ENCODE results near the gene CD81.
"Not testable (repeated sequence)": the region's sequence is repeated elsewhere in the genome, so short reads cannot be mapped to it uniquely, and the experiment has no call there.

CD81 gene, protein sequence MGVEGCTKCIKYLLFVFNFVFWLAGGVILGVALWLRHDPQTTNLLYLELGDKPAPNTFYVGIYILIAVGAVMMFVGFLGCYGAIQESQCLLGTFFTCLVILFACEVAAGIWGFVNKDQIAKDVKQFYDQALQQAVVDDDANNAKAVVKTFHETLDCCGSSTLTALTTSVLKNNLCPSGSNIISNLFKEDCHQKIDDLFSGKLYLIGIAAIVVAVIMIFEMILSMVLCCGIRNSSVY

GRCh38 chr11:2376751-2377451 is at the start of gene CD81:
TSS of gene CD81 (plus strand) at chr11:2377310. CDS start at chr11:2377550, 240 bp downstream.
- DNase-seq = peak; percentile 56 to 70

DNA sequence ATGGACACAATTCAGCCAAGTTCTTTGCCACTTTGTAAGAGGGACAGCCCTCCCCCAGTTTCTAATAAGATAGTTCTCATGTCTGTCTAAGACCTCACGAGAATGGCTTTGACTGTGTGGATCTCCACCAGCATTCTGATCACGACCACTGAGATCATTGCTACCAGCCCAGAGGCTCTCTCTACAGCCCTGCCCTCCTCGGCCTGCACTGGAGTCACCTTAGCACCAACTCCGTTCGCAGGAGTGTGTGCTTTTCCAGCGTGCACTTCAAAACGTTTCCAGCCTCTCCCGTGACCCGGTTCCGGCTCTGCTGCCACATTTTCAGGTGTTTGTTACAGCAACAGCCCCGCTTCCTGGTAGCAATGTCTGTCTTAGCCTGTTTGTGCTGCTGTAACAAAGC is 49.1 kb upstream of the CD81 start:
- DNase-seq = no peak

DNA sequence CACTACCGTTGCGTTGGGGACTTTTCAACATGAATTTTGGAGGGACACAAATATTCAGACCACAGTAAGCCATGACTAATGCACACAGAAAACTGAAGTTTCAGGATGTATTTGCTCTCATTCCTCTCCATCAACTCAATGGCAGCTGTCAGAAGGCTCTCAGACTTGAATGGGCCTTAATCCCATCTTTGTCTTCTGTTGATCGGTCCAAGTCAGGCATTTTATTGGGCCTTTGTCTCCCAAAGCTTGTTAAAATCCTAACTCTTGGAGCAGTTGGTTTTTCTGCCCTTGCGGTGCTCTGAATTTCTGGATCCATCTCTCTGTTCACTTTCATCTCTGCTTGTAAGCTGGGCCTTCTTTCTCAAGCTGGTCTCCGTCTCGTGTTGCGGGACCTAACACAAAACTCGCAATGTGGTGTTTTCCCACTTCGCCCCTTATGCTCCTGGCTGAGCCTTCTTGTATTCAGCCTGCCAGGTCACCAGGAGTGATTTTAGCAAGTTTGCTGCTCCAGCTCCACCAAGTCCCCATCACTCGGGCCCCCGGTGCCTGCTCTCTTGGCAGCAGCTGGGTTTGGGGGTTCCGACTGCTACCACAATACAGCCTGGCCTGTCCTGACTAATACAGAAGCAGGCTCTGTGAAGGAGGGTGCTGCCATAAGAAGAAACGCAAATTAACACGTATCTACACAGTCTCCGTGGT is 48.3 kb upstream of the CD81 start:
- DNase-seq = no peak

GRCh38 chr11:2329551-2329950 is 47.6 kb upstream of the CD81 start:
- DNase-seq = no peak

GRCh38 chr11:2330696-2331095 is 46.4 kb upstream of the CD81 start:
- DNase-seq = no peak

- no peak for DNase-seq
These were observed 45.7 kb upstream of the CD81 start for GRCh38 chr11:2331404-2331803.

DNA sequence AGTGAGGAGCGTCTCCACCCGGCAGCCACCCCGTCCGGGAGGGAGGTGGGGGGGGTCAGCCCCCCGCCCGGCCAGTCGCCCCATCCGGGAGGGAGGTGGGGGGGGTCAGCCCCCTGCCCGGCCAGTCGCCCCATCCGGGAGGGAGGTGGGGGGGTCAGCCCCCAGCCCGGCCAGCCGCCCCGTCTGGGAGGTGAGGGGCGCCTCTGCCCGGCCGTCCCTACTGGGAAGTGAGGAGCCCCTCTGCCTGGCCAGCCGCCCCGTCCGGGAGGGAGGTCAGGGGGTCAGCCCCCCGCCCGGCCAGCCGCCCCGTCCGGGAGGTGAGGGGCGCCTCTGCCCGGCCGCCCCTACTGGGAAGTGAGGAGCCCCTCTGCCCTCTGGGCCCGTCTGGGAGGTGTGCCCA is 44.5 kb upstream of the CD81 start:
- not testable (repeated sequence) for DNase-seq

DNA sequence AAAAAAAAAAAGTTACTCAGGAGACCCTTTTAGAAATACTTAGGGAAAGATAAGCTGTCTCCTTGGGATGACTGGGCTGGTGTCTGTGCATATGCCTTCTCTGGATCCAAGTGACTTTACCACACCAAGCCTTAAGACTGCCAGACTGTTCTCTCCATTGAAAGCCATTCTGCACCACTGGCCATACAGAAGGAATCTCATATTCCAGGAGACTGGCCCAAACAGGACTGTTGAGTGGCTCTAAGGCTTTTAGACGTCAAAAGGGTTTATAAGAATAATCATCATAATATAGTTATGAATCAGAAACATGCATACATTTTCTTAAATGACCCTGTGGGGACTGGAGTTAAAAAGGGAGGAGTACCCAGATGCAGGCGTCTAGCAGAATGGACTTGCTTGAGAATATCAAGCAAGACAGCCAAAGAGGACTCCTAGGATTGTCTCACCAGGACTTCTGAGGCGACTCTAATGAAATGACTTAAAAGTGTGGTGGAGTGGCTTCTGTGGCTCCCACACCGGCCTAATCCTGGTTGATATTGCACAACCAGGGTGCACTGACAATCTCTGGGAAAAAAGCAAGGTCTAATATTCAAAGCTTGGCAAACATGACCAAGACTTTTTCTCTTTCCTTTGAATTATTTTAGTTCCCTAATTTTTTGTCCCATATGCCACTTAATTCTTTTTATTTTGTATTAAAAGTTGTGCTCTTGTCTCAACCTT is 43.5 kb upstream of the CD81 start:
- not testable (repeated sequence) for DNase-seq

DNA sequence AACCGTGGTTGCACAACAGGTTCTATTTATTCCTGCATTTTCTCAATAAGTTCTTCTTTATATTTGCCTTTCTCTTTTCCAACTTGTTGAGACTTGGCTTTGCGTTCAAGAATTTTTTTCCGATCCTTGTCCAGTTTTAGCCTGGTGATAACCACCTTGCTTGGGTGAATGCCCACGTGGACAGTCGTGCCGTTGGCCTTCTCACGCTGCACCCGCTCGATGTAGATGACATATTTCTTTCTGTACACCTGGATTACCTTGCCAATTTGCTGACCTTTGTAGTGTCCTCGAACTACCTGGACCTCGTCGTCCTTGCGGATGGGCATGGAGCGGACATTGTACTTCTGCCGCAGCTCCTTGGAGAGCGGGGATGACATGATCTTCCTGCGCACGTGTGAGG is 41.8 kb upstream of the CD81 start:
- DNase-seq = not testable (repeated sequence)

DNA sequence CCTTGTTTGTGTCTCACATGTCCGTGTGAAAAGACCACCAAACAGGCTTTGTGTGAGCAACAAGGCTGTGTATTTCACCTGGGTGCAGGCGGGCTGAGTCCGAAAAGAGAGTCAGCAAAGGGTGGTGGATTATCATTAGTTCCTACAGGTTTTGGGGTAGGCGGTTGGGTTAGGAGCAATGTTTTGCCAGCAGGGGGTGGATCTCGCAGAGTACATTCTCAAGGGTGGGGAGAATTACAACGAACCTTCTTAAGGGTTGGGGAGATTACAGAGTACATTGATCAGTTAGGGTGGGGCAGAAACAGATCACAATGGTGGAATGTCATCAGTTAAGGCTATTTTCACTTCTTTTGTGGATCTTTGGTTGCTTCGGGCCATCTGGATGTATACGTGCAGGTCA is 38.4 kb upstream of the CD81 start:
- DNase-seq = not testable (repeated sequence)

GRCh38 chr11:2342557-2342956 is 34.6 kb upstream of the CD81 start:
- no peak for DNase-seq

DNA sequence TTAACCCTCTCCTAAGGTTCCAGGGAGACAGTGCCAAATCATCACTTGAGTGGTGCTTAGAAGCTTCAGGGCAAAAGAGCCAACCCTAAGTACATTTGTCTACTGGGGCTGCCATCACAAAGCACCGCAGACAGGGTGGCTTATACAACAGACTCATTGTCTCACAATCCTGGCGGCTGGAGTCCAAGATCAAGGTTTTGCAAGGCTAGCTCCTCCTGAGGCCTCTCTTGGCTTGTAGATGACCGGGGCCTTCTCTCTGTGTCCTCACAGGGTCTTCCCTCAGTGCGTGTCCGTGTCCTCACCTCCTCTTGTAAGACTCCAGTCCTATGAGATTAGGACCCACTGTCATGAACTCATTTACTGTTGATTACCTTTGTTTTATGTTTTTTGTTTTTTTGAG is 34.1 kb upstream of the CD81 start:
- DNase-seq = no peak

- no peak for DNase-seq
These were observed 33.6 kb upstream of the CD81 start for GRCh38 chr11:2343502-2343901.

DNA sequence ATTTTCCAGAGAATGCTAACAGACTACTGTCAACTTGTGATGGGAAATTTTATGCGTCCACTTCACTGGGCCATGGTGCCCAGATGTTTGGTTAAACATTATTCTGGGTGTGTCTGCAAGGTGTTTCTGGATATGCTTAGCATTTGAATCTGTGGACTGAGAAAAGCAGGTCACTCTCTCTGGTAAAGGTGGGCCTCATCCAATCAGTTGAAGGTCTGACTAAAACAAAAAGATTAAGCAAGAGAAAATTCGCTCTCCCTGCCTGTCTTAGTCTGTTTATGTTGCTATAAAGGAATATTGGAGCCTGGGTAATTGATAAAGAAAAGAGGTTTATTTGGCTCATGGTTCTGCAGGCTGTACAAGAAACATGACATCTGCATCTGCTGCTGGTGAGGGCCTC is 32.1 kb upstream of the CD81 start:
- no peak for DNase-seq

DNA sequence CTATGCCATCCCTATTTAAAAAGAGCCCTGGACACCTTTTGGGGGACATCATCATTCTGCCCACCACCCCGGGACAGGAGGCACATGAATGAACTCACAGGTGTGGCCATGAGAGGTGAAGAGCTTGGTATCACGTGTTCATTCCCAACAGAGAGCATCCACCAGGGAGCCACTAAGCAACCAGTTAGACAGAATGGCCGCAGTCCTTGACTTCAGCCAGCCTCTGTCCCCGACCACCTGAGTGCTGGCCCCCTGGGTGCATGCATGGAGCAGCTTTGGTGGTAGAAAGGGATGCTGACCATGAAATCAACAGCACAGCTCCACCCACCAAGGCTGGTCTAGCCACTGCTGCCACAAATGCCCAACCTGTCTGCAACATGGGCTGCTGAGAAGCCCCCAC is 31.1 kb upstream of the CD81 start:
- no peak for DNase-seq

- DNase-seq = no peak
These were observed 30.4 kb upstream of the CD81 start for GRCh38 chr11:2346586-2347307.

GRCh38 chr11:2347308-2347830 is 29.7 kb upstream of the CD81 start:
- DNase-seq = no peak

DNA sequence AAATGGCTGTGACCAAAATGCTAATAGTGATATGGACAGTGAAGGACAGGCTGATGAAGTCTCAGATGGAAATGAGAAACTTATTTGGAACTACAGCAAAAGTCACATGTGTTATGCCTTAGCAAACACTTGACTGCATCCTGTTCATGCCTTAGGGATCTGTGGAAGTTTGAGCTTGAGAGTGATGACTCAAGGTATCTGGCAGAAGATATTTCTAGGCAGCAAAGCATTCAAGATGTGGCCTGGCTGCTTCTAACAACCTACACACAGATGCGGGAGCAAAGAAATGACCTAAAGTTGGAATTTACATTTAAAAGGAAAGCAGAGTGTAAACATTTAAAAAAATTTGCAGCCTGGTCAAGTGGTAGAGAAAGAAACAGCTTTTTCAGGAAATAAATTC is 28.1 kb upstream of the CD81 start:
- no peak for DNase-seq

GRCh38 chr11:2351701-2352100 is 25.4 kb upstream of the CD81 start:
- no peak for DNase-seq

GRCh38 chr11:2352420-2352819 is 24.7 kb upstream of the CD81 start:
- no peak for DNase-seq

DNA sequence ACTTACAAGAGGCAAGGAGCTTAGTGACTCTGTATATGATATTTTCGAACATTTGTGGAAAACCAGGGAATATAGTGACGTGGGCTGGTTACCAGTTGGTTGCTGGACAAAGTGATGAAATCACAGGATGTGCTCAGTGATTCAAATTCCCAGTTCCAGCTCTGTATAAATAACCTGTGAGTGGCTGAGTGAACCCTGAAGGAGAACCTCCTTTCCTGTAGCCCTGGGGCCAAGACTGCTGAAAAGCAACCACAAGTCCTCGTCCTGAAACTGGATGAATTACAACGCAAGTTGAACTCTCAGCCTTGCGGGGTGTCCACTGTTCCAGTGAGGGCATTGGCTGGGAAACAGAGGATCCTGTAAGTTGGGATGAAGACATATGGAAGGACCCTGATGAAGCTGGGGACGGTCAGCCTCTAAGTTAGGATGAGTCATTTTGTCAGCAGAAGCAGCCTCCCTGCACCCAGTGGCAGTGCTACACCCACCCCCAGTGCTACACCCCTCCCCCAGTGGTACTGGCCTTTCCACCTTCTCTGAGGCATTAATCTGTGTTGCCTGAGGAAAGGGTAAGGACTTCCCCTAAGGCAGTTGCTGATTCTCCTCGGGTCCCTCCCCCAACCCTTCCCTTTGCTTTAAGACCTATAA is 22.0 kb upstream of the CD81 start:
- DNase-seq = no peak

DNA sequence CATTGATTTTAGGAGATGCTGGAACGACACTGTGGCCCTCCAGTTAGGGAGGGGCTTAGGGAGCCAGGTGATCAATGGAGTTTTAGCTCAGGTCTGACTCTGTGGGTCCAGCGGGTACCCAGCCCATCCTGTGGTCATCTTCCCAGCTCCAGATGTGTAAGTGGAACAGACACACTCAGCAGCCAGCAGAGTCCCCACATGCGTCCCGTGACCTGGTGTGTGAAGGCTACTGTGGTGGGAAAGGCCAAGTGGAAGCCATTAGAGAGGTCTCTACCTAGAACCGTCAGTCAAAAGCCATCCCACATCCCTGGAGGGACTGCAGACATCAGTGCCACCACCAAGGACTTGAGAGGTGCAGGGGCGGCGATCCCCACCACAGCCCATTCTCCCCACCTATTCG is 19.9 kb upstream of the CD81 start:
- DNase-seq = no peak
